GM12865 (cell line): ENCODE data around the gene SPACA4.

Experiments
- DNase-seq: peaks from one replicate; pipeline ENCODE4 v3.0.0; 2010; ENCODE audit warnings: low read depth
- H3K4me3 ChIP-seq: 2 replicates; pipeline ENCODE4 v1.5.1; 2011; ENCODE audit warnings: mild to moderate bottlenecking, low read depth, low read length, control low read depth
- CTCF ChIP-seq: IDR thresholded peaks from 2 replicates; pipeline ENCODE4 v1.5.1; 2011; ENCODE audit warnings: low read length, control low read depth, low read depth, inconsistent platforms; ENCODE audit not compliant: insufficient read depth; ENCODE audit errors: missing control alignments

The SPACA4 gene

GRCh38 chr19:48582168-48582567 is 24.4 kb upstream of the SPACA4 start:
- no peak for TF ChIP-seq CTCF
- no peak overlapping the region for H3K4me3 ChIP-seq
- DNase-seq, result no peak

GRCh38 chr19:48587387-48587786 is 19.2 kb upstream of the SPACA4 start:
- H3K4me3 ChIP-seq, result no peak overlapping the region
- no peak for TF ChIP-seq CTCF
- DNase-seq, result no peak

DNA sequence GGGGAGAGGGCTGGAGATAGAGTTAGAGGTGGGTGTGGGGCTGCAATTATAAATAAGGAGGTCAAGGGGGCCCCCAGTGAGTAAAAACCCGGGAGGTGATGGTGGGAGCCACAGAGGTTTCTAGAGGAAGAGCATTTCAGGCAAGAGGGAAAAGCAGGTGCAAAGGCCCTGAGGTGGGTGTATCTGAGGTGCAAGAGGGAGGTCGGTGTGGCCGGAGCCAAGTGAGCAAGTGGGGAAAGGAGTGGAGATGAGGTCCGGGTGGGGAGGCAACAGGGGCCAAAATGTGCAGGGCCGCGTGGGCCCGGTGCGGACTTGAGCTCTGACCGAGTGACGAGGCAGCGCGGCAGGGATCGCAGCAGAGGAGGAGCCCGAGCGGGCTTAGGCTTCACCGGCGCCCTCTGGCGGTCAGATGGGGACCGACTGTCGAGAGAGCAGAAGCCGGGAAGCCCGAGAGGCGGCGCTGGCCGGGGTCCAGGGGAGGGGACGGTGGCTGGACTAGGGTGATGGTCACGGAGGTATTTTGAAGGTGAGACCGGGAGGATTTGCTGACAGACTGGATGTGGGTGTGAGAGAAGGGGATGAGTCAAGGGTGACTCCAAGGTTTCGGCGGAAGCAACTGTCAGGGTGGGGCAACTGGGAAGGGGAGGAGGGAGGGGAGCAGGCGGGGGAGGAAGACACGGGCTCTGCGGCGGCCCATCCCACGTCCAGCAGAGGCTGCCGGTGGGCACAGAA is 17.7 kb upstream of the SPACA4 start:
- no peak overlapping the region for H3K4me3 ChIP-seq
- peak; percentile 96 for TF ChIP-seq CTCF
- DNase-seq, result peak; percentile 87

DNA sequence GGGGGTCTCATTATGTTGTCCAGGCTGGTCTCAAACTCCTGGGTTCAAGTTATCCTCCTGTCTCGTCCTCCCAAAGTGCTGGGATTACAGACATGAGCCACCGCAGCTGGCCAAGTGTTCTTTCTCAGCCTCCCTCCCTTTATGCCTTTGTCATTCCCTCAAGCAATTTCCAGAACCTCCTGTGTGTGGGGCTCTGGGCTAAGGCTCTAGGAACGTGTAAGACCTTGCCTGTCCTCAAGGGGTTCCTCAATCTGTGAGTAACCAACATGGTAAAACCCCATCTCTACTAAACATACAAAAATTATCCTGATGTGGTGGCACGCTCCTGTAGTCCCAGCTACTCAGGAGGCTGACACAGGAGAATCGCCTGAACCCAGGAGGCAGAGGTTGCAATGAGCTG is 15.5 kb upstream of the SPACA4 start:
- TF ChIP-seq CTCF, result no peak
- DNase-seq, result no peak
- no peak overlapping the region for H3K4me3 ChIP-seq

GRCh38 chr19:48595171-48595570 is 11.4 kb upstream of the SPACA4 start:
- TF ChIP-seq CTCF, result no peak
- no peak overlapping the region for H3K4me3 ChIP-seq
- no peak for DNase-seq

GRCh38 chr19:48595833-48596232 is 10.7 kb upstream of the SPACA4 start:
- no peak for DNase-seq

More at GRCh38 chr19:48595833-48596232, 10.7 kb upstream of the SPACA4 start:
- no peak for TF ChIP-seq CTCF
- no peak overlapping the region for H3K4me3 ChIP-seq
